NOMO-1 treated with DMSO at 0.1 percent for 48 hours (cell line): ENCODE measurements around the gene KCNK4.

Experiments
- DNase-seq: peaks from one replicate; lab custom pipeline; 2025; ENCODE audit not compliant: unreplicated experiment; lab: John Stamatoyannopoulos, UW

Gene KCNK4

DNA sequence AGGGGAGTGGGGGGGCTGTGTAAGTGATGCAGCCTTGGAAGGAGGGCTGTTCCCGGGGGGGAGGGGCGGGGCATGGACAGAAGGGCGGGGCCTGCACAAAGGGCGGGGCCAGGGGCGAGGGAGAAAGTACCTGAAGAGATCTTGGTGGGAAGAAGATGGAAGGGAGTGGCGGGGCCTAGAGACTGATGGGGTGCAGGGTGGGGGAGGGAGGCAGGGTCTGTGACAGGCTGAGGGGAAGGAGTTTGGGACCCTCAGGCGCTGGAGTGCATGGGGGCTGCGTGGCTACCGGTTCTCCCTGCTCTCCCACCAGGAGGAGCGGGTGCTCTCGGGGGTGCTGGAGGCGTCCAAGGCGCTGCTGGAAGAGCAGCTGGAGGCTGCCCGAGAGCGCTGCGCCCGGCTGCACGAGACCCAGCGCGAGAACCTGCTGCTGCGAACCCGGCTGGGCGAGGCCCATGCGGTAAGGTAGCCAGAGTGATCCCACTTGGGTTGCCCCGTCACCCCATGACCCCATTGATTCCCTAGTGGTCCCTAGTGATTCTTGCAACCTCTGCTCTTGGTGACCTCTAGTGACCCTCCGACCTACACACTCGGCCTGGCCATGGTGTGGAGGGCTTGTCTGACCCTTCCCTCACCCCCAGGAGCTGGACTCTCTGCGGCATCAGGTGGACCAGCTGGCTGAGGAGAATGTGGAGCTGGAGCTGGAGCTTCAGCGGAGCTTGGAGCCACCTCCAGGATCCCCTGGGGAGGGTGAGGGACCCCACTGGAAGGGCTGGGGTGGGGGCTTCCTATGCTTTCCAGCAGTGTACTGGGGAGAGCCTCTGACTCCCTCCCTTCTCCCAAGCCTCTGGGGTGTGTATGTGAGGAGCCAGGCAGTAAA is 52.0 kb downstream of the KCNK4 start:
- no peak for DNase-seq

- DNase-seq = no peak
Measured at GRCh38 chr11:64343767-64344559, 52.9 kb downstream of the KCNK4 start.

DNA sequence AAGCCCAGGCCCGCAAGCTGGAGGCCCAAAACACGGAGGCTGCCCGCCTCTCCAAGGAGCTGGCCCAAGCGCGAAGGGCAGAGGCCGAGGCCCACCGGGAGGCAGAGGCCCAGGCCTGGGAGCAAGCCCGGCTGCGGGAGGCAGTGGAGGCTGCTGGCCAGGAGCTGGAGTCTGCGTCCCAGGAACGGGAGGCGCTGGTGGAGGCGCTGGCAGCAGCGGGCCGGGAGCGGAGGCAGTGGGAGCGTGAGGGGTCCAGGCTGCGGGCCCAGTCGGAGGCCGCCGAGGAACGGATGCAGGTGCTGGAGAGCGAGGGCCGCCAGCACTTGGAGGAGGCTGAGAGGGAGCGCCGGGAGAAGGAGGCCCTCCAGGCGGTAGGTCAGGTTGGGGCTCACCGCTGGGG is 53.7 kb downstream of the KCNK4 start:
- DNase-seq = no peak

GRCh38 chr11:64347193-64347867 is 56.2 kb downstream of the KCNK4 start:
- peak; percentile 69 for DNase-seq

- DNase-seq = no peak
Measured at GRCh38 chr11:64348383-64349024, 57.4 kb downstream of the KCNK4 start.

DNA sequence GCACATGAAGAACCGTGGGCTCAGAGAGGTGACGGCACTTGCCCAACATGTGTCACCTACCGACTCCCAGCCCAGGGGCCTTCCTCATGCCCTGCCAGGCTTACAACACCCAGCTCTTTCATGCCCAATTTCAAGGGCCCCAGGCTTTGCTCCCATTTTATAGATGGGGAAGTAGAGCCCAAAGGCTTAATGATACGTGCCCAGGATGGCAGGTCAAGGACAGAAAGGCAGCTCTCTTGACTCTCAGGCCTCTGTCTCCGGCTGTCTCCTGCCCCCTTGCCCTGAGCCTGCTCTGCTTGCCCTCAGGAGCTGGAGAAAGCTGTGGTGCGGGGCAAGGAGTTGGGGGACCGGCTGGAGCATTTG is 57.9 kb downstream of the KCNK4 start:
- DNase-seq = no peak

- no peak for DNase-seq
Measured at GRCh38 chr11:64349404-64349803, 58.3 kb downstream of the KCNK4 start.
